ENCODE data around the gene CPZ. TPM values are rescaled to one million over a fixed set of nuclear protein-coding genes. Genes with fewer than 3 reads are reported as not detected.

The CPZ gene
- total and polyA plus RNA-seq, 4 donors = 0.13 to 10.0 (median 2.3) TPM

- Histone ChIP-seq H3K27me3 (ENCODE audit: control insufficient read depth in 1 of 2, insufficient read depth in 2 of 2, low read length in 1 of 2) (no peaks in the 10 kb centered on the region), H3K27ac (ENCODE audit: low read depth in 1 of 2, low read length in 2 of 2) (no peak overlapping the region), H3K4me1 (ENCODE audit: control insufficient read depth in 1 of 2, insufficient read depth in 2 of 2, low read length in 2 of 2) (no peaks in the 10 kb centered on the region), H3K9me3 (ENCODE audit: control insufficient read depth, low read length) (no peaks in the 10 kb centered on the region), H3K4me3 (ENCODE audit: low read length in 2 of 2) (no peak overlapping the region), H3K36me3 (ENCODE audit: control insufficient read depth in 1 of 2, insufficient read depth in 2 of 2, low read length in 1 of 2) (no peaks in the 10 kb centered on the region)
- intact Hi-C loops (cut with DNase I) = no loop called here
- ATAC-seq (ENCODE audit: low FRiP score) (no peak), DNase-seq (peak in 1 of 2 donors; percentile 50)
- 89 to 90% methylated on average over 12 of the region's 12 CpGs for WGBS, 2 donors
Observed at GRCh38 chr4:8559524-8560264, 32.9 kb upstream of the CPZ start.

DNA sequence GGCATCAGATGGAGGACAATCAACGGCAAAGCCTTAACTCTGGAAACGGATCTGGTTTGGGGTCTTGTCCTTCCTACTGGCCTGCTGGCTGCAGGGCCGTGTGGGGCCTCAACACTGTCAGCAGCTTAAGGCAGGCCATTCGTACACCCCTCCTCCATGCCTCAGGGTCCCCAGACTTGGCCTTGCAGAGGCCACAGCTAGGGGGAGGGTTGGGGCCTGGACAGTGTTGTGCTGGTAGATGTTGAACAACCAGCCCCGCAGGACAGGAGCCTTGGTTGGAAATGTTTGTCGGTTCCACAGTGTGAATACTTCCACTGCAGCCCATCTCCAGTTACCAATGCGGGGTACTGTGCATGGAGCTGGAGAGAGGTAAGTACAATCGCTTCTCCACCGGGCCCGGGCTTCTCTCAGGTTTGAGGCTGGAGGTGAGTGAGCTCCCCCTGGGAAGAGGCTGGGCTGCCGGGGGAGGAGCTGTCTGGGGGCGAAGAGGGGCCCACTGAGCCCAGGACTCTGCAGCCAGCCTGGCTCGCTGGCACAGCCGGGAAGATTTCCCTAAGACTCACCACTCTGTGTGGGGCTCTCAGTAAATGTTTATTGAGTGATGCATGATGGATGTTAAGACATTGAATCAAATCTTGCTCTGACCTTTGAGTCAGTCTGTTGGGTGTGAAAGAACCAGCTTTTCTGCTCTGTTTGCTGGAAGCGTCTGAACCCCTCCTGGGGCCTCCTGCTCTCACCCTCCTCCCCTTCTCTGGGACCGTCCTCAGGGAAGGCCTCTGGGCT, 32.1 kb upstream of the CPZ start:
- H3K36me3 ChIP-seq (ENCODE audit: control insufficient read depth in 1 of 2, insufficient read depth in 2 of 2, low read length in 1 of 2) = no peaks in the 10 kb centered on the region
- no peaks in the 10 kb centered on the region for H3K27me3 ChIP-seq (ENCODE audit: control insufficient read depth in 1 of 2, insufficient read depth in 2 of 2, low read length in 1 of 2)
- H3K4me3 ChIP-seq (ENCODE audit: low read length in 2 of 2) = no peak overlapping the region
- 83 to 85% methylated on average over 16 of the region's 16 CpGs for WGBS, 2 donors
- no peak for ATAC-seq (ENCODE audit: low FRiP score)
- intact Hi-C loops (cut with DNase I) = no loop called here
- H3K9me3 ChIP-seq (ENCODE audit: control insufficient read depth, low read length) = no peaks in the 10 kb centered on the region
- H3K4me1 ChIP-seq (ENCODE audit: control insufficient read depth in 1 of 2, insufficient read depth in 2 of 2, low read length in 2 of 2) = no peaks in the 10 kb centered on the region
- no peak overlapping the region for H3K27ac ChIP-seq (ENCODE audit: low read depth in 1 of 2, low read length in 2 of 2)
- peak in 1 of 2 donors; percentile 57 for DNase-seq

GRCh38 chr4:8564595-8564994, 28.0 kb upstream of the CPZ start:
- H3K27me3 ChIP-seq (ENCODE audit: control insufficient read depth in 1 of 2, insufficient read depth in 2 of 2, low read length in 1 of 2) = no peaks in the 10 kb centered on the region
- H3K36me3 ChIP-seq (ENCODE audit: control insufficient read depth in 1 of 2, insufficient read depth in 2 of 2, low read length in 1 of 2) = no peaks in the 10 kb centered on the region
- ATAC-seq (ENCODE audit: low FRiP score) = no peak
- DNase-seq = no peak
- no peaks in the 10 kb centered on the region for H3K9me3 ChIP-seq (ENCODE audit: control insufficient read depth, low read length)
- no peak overlapping the region for H3K27ac ChIP-seq (ENCODE audit: low read depth in 1 of 2, low read length in 2 of 2)
- no peak overlapping the region for H3K4me3 ChIP-seq (ENCODE audit: low read length in 2 of 2)
- 45 to 63% methylated on average over 1 of the region's 1 CpG for WGBS, 2 donors
- intact Hi-C loops (cut with DNase I) = no loop called here
- no peaks in the 10 kb centered on the region for H3K4me1 ChIP-seq (ENCODE audit: control insufficient read depth in 1 of 2, insufficient read depth in 2 of 2, low read length in 2 of 2)

DNA sequence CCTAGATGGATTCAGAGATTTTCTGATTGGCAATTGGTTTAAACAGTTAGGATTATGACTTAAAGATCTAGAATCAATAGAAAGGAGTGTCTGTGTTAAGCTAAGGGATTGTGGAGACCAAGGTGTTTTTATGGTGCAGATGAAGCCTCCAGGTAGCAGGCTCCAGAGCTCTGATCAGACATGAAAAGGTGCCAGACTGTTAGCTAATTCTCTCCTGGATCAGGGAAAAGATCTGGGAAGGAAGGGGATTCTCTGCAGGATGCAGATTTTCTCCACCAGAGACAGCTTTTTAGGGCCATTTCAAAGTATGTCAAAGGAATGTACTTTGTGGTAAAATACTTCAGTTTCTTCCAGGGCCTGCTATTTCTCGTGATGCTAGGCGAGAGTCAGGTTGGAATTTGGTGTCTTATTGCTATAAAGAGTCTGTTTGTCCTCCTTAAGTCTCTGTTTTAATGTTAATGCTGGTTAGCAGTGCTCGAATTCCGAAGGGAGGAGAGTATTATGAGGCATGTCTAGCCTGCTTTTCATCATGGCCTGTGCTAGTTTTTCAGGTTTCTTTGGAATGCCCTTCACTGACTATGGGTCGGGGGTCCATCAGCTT, 24.4 kb upstream of the CPZ start:
- H3K4me1 ChIP-seq (ENCODE audit: control insufficient read depth in 1 of 2, insufficient read depth in 2 of 2, low read length in 2 of 2) = no peaks in the 10 kb centered on the region
- no peak overlapping the region for H3K27ac ChIP-seq (ENCODE audit: low read depth in 1 of 2, low read length in 2 of 2)
- H3K4me3 ChIP-seq (ENCODE audit: low read length in 2 of 2) = no peak overlapping the region
- DNase-seq = no peak
- 52 to 61% methylated on average over 5 of the region's 5 CpGs for WGBS, 2 donors
- no peaks in the 10 kb centered on the region for H3K27me3 ChIP-seq (ENCODE audit: control insufficient read depth in 1 of 2, insufficient read depth in 2 of 2, low read length in 1 of 2)
- no peaks in the 10 kb centered on the region for H3K36me3 ChIP-seq (ENCODE audit: control insufficient read depth in 1 of 2, insufficient read depth in 2 of 2, low read length in 1 of 2)
- peaks cover 1% of the 10 kb centered on the region for H3K9me3 ChIP-seq (ENCODE audit: control insufficient read depth, low read length)
- ATAC-seq (ENCODE audit: low FRiP score) = no peak
- intact Hi-C loops (cut with DNase I) = no loop called here

DNA sequence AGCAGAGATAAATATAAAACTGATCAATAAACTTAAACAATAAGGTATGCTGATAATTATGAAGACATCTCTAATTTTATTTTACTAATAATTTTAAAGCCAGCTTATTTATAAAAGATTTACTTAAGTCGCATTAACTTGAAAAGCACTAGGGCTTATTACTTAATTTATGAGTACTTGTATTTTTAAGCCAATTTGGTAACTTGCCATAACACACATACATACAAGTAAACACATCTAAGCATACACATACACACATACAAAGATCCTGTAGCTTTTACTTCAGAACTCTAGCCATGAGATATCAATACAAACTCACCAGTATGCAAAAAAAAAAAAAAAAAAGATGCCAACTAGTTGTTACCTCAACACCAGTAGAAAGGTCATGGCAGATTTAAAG, 22.4 kb upstream of the CPZ start:
- Histone ChIP-seq H3K36me3 (ENCODE audit: control insufficient read depth in 1 of 2, insufficient read depth in 2 of 2, low read length in 1 of 2) (no peaks in the 10 kb centered on the region), H3K27me3 (ENCODE audit: control insufficient read depth in 1 of 2, insufficient read depth in 2 of 2, low read length in 1 of 2) (no peaks in the 10 kb centered on the region), H3K27ac (ENCODE audit: low read depth in 1 of 2, low read length in 2 of 2) (no peak overlapping the region), H3K4me1 (ENCODE audit: control insufficient read depth in 1 of 2, insufficient read depth in 2 of 2, low read length in 2 of 2) (no peaks in the 10 kb centered on the region), H3K9me3 (ENCODE audit: control insufficient read depth, low read length) (peaks cover 1% of the 10 kb centered on the region), H3K4me3 (ENCODE audit: low read length in 2 of 2) (no peak overlapping the region)
- WGBS, 2 donors = 93 to 94% methylated on average over 1 of the region's 1 CpG
- DNase-seq (no peak), ATAC-seq (ENCODE audit: low FRiP score) (no peak)
- intact Hi-C loops (cut with DNase I) = no loop called here

DNA sequence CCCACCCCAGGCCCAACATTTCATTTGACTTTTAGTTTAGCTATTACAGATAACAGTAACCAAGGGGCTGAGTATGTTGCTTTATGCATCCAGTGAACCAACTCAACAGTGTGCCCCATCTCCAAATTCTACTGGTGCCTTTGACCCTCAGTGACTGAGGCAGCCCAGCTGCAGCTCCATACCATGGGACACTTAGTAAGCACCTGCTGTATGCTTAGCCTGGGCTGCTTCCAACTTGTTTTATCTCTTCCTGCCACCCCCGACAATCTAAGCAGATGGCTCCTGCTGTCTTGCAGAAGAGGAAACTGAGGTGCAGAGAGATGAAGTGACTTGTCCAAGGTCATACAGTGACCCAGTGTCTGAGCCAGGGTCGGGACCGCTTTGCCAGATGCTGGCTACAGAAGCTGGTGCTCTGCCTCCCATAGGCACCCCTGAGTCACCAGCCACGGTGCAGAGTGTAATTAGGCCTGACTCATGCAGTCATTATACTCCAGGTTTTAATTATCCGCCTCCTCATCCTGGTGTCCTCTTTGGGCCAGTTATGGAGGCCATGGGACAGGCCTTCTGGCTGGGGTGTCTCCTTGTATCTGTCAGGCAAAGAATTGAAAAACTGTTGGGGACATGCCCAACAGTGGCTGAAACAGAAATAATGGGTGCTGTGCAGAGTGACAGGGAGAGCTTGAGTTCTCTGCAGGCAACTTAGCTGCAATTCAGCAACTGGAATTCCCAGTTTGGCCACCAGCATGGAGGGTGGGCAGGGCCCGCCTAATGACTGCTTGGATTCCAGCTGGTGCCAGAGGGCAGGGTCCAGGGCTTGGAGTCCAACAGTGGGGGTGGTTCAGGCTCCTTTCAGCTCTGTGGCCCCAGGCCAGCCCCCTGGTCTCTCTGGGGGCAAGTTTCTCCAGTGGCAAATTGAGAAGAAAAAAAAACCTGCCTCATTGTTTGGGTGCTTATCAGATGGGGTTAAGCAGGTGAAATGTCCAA, 20.6 kb upstream of the CPZ start:
- intact Hi-C loops (cut with DNase I) = no loop called here
- Histone ChIP-seq H3K36me3 (ENCODE audit: control insufficient read depth in 1 of 2, insufficient read depth in 2 of 2, low read length in 1 of 2) (no peaks in the 10 kb centered on the region), H3K4me1 (ENCODE audit: control insufficient read depth in 1 of 2, insufficient read depth in 2 of 2, low read length in 2 of 2) (no peaks in the 10 kb centered on the region), H3K4me3 (ENCODE audit: low read length in 2 of 2) (no peak overlapping the region), H3K9me3 (ENCODE audit: control insufficient read depth, low read length) (peaks cover 1% of the 10 kb centered on the region), H3K27ac (ENCODE audit: low read depth in 1 of 2, low read length in 2 of 2) (no peak overlapping the region), H3K27me3 (ENCODE audit: control insufficient read depth in 1 of 2, insufficient read depth in 2 of 2, low read length in 1 of 2) (no peaks in the 10 kb centered on the region)
- ATAC-seq (ENCODE audit: low FRiP score) = no peak
- 79 to 80% methylated on average over 6 of the region's 6 CpGs for WGBS, 2 donors
- peak in 1 of 2 donors; percentile 49 for DNase-seq

- Histone ChIP-seq H3K27ac (ENCODE audit: low read depth in 1 of 2, low read length in 2 of 2) (no peak overlapping the region), H3K4me1 (ENCODE audit: control insufficient read depth in 1 of 2, insufficient read depth in 2 of 2, low read length in 2 of 2) (no peaks in the 10 kb centered on the region), H3K9me3 (ENCODE audit: control insufficient read depth, low read length) (peaks cover 1% of the 10 kb centered on the region), H3K27me3 (ENCODE audit: control insufficient read depth in 1 of 2, insufficient read depth in 2 of 2, low read length in 1 of 2) (no peaks in the 10 kb centered on the region), H3K36me3 (ENCODE audit: control insufficient read depth in 1 of 2, insufficient read depth in 2 of 2, low read length in 1 of 2) (no peaks in the 10 kb centered on the region), H3K4me3 (ENCODE audit: low read length in 2 of 2) (no peak overlapping the region)
- WGBS, 2 donors = 85 to 88% methylated on average over 5 of the region's 5 CpGs
- ATAC-seq (ENCODE audit: low FRiP score) (no peak), DNase-seq (peak in 1 of 2 donors; percentile 10)
- intact Hi-C loops (cut with DNase I) = no loop called here
Observed at GRCh38 chr4:8573266-8573665, 19.3 kb upstream of the CPZ start.

- Histone ChIP-seq H3K4me3 (ENCODE audit: low read length in 2 of 2) (no peak overlapping the region), H3K27me3 (ENCODE audit: control insufficient read depth in 1 of 2, insufficient read depth in 2 of 2, low read length in 1 of 2) (no peaks in the 10 kb centered on the region), H3K4me1 (ENCODE audit: control insufficient read depth in 1 of 2, insufficient read depth in 2 of 2, low read length in 2 of 2) (no peaks in the 10 kb centered on the region), H3K9me3 (ENCODE audit: control insufficient read depth, low read length) (peaks cover 1% of the 10 kb centered on the region), H3K27ac (ENCODE audit: low read depth in 1 of 2, low read length in 2 of 2) (no peak overlapping the region), H3K36me3 (ENCODE audit: control insufficient read depth in 1 of 2, insufficient read depth in 2 of 2, low read length in 1 of 2) (no peaks in the 10 kb centered on the region)
- ATAC-seq (ENCODE audit: low FRiP score) (peak; percentile 23), DNase-seq (peak in 1 of 2 donors; percentile 22)
- intact Hi-C loops (cut with DNase I) = no loop called here
- 84 to 88% methylated on average over 5 of the region's 5 CpGs for WGBS, 2 donors
Observed at GRCh38 chr4:8574796-8575370, 17.7 kb upstream of the CPZ start.

All from aorta (tissue), 5 donors.